Lower lobe of right lung (tissue), 2 donors: Measurements from ENCODE around the gene MYH9. TPM values are rescaled to one million over a fixed set of nuclear protein-coding genes. Genes with fewer than 3 reads are reported as not detected.

Experiments used
- ATAC-seq, 2 donors: fragments of 200-7000 bp; cut with Tn5 transposase; one replicate each; pipeline ENCODE4 v1.9.1; 2020 to 2022; ENCODE audit warnings: mild to moderate bottlenecking in 2 of 2, moderate library complexity in 2 of 2
- DNase-seq: peaks from one replicate; pipeline ENCODE4 v3.0.0-alpha.2; 2020
- H3K27ac ChIP-seq: fragments of 200-600 bp; one replicate; pipeline ENCODE4 v1.8.0; 2022
- H3K27me3 ChIP-seq: fragments of 200-600 bp; one replicate; pipeline ENCODE4 v1.8.0; 2022; ENCODE audit warnings: low read depth
- H3K36me3 ChIP-seq: fragments of 200-600 bp; one replicate; pipeline ENCODE4 v1.8.0; 2022; ENCODE audit warnings: mild to moderate bottlenecking
- H3K4me1 ChIP-seq: fragments of 200-600 bp; one replicate; pipeline ENCODE4 v1.8.0; 2022
- H3K4me3 ChIP-seq: fragments of 200-600 bp; one replicate; pipeline ENCODE4 v1.8.0; 2022; ENCODE audit warnings: mild to moderate bottlenecking
- H3K9me3 ChIP-seq: fragments of 200-600 bp; one replicate; pipeline ENCODE4 v1.8.0; 2022
- CTCF ChIP-seq: fragments of 200-600 bp; IDR thresholded peaks from one replicate; pipeline ENCODE4 v1.8.0; 2022; ENCODE audit warnings: antibody characterized with exemption, mild to moderate bottlenecking
- intact Hi-C: fragments of 100-400 bp; cut with DNase I; formaldehyde crosslinking; loops from one replicate; pipeline ENCODE4 v1.11.0; 2022
- total RNA-seq: library from RNA; stranded (reverse); fragmentation: NEBNext Ultra II Directional; extraction: Animal tissue kit (Norgen Biotek cat#: 25700); gene quantifications from one replicate; pipeline ENCODE4 v1.2.1, GENCODE V29; 2021
- donor health status: DM: no; HTN: yes; CAD: no; lungs with severe emphysema.

Gene MYH9
- total RNA-seq, 1 donor from 2014 or later, result 659 TPM

GRCh38 chr22:36335621-36336020 lies 52.1 kb downstream of the MYH9 start:
- DNase-seq (no peak), ATAC-seq (no peak)
- intact Hi-C loops, result no loop called here
- no peaks in the 10 kb centered on the region for H3K27me3 ChIP-seq
- peak overlapping the region; percentile 90 for H3K27ac ChIP-seq
- H3K9me3 ChIP-seq, result no peaks in the 10 kb centered on the region
- peaks cover 94% of the 10 kb centered on the region for H3K36me3 ChIP-seq
- H3K4me3 ChIP-seq, result no peak overlapping the region
- H3K4me1 ChIP-seq, result peaks cover 100% of the 10 kb centered on the region
- no peak for TF ChIP-seq CTCF

GRCh38 chr22:36334821-36335603 lies 52.8 kb downstream of the MYH9 start:
- H3K9me3 ChIP-seq, result no peaks in the 10 kb centered on the region
- peaks cover 94% of the 10 kb centered on the region for H3K36me3 ChIP-seq
- H3K4me3 ChIP-seq, result no peak overlapping the region
- ATAC-seq, result no peak
- H3K27me3 ChIP-seq, result no peaks in the 10 kb centered on the region
- TF ChIP-seq CTCF, result no peak
- peaks cover 100% of the 10 kb centered on the region for H3K4me1 ChIP-seq
- H3K27ac ChIP-seq, result peak overlapping the region; percentile 90
- intact Hi-C loops, result no loop called here
- no peak for DNase-seq

- ATAC-seq, result peak; percentile 27 to 46
- no peaks in the 10 kb centered on the region for H3K27me3 ChIP-seq
- H3K36me3 ChIP-seq, result peaks cover 93% of the 10 kb centered on the region
- TF ChIP-seq CTCF, result no peak
- H3K9me3 ChIP-seq, result no peaks in the 10 kb centered on the region
- intact Hi-C loops, result no loop called here
- no peak overlapping the region for H3K4me3 ChIP-seq
- H3K27ac ChIP-seq, result peak overlapping the region; percentile 90
- H3K4me1 ChIP-seq, result peaks cover 100% of the 10 kb centered on the region
- peak; percentile 75 for DNase-seq
Measured at GRCh38 chr22:36334081-36334820, 53.5 kb downstream of the MYH9 start.

GRCh38 chr22:36333644-36334043 lies 54.1 kb downstream of the MYH9 start:
- H3K36me3 ChIP-seq, result peaks cover 89% of the 10 kb centered on the region
- no peak for TF ChIP-seq CTCF
- H3K4me1 ChIP-seq, result peaks cover 100% of the 10 kb centered on the region
- no peaks in the 10 kb centered on the region for H3K27me3 ChIP-seq
- no peak for DNase-seq
- H3K27ac ChIP-seq, result peak overlapping the region; percentile 90
- intact Hi-C loops, result no loop called here
- no peaks in the 10 kb centered on the region for H3K9me3 ChIP-seq
- no peak overlapping the region for H3K4me3 ChIP-seq
- ATAC-seq, result no peak

- no peaks in the 10 kb centered on the region for H3K27me3 ChIP-seq
- peaks cover 100% of the 10 kb centered on the region for H3K4me1 ChIP-seq
- peak overlapping the region; percentile 90 for H3K27ac ChIP-seq
- no peaks in the 10 kb centered on the region for H3K9me3 ChIP-seq
- no peak for TF ChIP-seq CTCF
- intact Hi-C loops, result no loop called here
- peak overlapping the region; percentile 22 for H3K4me3 ChIP-seq
- peak; percentile 12 to 15 for ATAC-seq
- H3K36me3 ChIP-seq, result peaks cover 88% of the 10 kb centered on the region
- DNase-seq, result peak; percentile 61
Measured at GRCh38 chr22:36332623-36333332, 55.0 kb downstream of the MYH9 start.
